Stimulated activated CD4-positive, alpha-beta T cell treated with anti-CD3 and anti-CD28 coated beads, Interleukin-12 subunit alpha, Interleukin-12 subunit beta, amount 100 ng/mL, for 4 hours (primary cell): ENCODE data around the gene DYSF.
"Not testable (repeated sequence)": the region's sequence is repeated elsewhere in the genome, so short reads cannot be mapped to it uniquely, and the experiment has no call there.

Source experiments
- DNase-seq: peaks from one replicate; pipeline ENCODE4 v3.0.0-alpha.2; 2020

Gene DYSF

DNA sequence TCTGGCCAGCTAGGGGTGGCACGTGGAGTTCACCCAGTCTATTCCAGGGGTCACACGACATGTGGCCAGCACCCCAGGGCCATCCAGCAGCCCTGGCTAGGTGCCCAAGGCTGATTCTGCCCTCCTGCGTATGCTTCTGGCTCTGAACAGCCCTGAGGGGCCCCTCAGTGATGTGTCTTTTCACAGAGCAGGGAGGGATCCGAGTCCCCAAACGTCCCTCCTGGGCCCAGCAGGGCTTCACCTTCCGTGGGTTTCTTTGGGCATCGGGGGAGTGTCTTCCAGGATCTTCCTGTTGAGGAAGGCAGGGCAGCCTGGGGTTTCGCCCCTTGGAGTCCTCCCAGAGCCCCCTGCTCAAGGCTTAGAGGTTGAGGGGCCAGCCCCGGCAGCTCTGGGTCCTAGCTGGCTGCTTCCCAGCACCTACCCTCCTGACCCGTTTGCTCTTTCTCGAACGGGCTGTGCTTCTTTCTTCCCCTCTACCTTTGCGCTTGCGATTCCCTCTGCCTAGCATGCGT is 165.9 kb downstream of the DYSF start:
- no peak for DNase-seq

DNA sequence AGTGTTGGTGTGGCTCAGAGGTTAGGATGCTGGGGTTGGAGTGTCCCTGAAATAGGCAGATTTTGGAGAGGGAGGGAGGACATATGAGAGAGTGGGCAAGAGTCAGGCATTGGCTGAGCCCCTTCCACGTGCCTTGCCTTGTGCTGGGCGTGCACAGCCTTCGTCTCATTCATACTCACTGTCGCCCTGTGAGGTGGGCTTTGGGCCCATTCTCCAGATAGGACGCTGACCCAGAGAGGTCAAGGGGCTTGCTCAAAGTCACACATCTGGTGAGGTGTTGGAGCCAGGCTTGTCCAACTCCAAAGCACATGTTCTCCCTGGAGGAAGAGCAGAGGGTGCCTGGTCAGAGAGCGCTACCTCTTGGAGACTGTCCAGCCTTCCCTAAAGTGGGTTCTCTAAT is 166.8 kb downstream of the DYSF start:
- no peak for DNase-seq

- no peak for DNase-seq
Measured at GRCh38 chr2:71620851-71621251, 167.5 kb downstream of the DYSF start.

DNA sequence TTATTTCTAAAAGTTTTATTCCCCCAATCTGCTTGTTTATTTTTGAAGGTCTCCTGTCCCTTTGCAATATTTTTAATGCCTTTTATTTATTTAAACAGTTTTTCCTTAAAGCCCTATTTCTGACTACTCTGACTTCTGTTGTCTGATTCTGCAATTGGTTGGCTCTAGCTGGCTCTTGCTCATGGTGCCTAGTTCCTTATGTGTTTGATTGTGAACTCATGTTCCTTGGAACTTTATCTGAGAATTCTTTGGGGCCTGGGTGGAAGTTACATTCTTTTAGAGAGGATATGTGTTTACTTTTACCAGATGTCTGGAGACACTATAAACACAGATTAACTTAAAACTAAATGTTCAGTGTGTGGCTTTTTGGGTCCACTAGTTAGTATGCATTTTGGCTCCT is 175.9 kb downstream of the DYSF start:
- DNase-seq: no peak

GRCh38 chr2:71629771-71630453 is 176.6 kb downstream of the DYSF start:
- DNase-seq: no peak

DNA sequence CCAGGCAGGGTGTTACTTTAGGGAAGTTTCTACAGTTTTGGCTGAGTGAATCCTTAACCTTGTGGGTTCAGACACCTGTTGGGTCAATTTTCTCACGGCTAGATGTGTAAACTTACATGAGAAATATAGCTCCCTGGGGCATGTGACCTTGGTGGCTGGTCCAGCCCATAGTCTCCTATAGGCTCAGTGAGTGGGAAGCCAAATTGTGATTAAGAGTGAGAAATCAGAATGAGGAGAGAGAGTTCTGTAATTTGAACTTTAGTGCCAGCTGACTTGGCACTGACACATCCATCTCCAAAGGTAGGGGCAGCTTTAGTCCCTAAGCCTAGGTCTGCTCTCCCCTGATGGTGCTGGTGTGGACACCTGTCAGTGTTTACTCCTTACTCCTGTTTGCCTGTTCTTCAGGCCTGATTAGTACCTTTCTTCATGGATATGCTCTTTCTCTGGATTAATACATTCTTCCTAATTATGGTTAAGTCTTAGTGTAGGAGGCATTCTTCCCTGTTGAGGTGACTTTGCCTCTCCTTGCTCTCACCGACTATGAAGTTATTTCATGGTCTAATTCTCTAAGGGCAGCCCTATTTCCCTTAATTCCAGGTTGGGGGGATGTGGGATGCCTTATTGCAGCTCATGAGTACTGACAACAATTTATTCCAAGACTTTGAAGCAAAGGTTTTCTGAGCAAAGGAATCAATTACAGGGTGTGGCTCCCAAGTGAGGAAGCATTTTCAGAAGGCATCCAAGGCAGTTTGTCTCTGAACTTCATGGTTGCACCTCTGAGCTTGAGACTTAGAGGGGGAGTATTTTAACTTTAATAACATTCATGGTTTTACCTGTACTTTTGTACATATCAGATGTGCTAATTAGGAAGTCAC is 177.3 kb downstream of the DYSF start:
- no peak for DNase-seq

DNA sequence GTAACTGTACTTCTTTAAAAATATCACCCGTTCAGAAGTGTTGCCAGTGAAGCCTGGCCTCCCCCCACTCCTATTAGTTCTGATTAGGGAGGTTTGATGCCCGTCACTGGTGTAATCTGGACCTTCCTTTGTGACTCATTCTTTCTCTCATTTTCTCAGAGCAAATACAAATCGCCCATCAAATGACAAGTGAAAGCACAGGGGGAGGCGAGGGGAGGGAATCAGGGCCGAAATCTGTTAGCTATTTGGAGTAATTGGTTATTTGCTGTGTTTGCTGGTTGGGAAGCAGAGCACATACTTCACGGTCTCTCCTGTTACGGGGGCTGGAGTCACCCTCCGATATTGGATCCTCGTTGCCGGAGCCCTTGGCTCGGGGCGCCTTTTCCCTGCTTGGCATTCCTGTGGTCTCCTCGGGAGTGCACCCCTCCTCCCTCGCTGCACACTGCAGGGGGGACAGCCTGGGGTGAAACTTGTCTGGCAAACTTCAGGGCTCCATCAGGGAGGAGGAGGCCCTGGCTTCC is 178.1 kb downstream of the DYSF start:
- no peak for DNase-seq

GRCh38 chr2:71633086-71633485 is 179.7 kb downstream of the DYSF start:
- no peak for DNase-seq

DNA sequence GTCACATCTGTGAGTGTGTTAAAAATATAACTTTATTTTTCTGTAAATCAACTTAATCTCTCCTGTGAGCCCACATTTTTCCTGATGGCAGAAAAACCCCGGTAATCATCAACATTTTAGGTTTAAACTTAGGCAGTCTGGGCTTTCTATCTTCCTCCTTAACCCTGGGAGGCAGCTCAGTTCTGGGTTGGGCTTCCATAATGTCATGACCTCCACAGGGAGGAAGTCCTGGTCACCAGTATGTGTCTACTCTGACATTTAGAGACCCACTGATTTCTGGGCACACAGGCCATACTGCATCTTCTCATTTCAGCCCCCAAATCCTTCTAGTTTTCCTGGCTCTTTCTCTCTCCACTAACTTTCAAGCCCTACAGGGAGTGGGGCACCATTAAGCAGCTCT is 181.2 kb downstream of the DYSF start:
- no peak for DNase-seq

DNA sequence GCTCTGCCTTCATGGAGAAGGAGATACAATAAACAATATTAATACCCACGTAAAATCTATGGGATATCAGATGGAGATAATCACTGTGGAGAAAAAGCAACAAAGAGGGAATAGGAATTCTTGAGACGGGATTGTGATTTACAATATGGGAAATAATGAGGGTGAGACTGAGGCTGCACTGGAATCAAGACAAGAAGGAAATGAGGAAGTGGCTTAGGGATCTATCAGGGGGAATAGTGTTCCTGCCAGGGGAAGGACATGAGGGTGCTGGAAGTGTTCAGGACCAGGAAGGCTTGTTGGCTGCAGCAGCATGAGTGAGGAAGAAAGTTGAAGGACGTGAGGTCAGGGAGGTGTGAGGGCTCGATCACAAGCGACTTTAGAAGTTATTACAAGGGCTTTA is 182.4 kb downstream of the DYSF start:
- no peak for DNase-seq

- DNase-seq: no peak
Measured at GRCh38 chr2:71637168-71637567, 183.8 kb downstream of the DYSF start.

DNA sequence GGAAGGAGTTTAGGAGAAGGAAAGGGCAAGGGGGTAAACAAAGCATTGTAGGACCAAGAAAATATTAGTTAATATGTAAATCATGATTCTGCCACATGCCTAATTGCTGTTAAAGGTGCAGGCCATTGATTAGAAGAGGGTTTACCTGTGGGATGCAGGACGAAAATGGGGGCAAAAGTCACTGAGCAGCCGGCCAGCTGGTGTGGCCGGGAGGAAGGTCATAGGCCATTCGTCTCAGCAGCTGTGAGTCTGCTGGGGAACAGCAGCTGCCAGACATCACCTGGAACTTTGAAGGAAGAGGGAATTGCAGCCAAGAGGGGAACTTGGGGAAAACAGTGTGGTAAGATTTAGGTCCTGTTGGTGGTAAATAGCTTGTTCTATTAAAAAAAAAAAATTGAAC is 184.4 kb downstream of the DYSF start:
- no peak for DNase-seq

- no peak for DNase-seq
Measured at GRCh38 chr2:71639735-71640134, 186.4 kb downstream of the DYSF start.

GRCh38 chr2:71640489-71640888 is 187.1 kb downstream of the DYSF start:
- DNase-seq: no peak

- DNase-seq: no peak
Measured at GRCh38 chr2:71643674-71644357, 190.5 kb downstream of the DYSF start.

- no peak for DNase-seq
Measured at GRCh38 chr2:71646028-71646427, 192.7 kb downstream of the DYSF start.

GRCh38 chr2:71647356-71647755 is 194.0 kb downstream of the DYSF start:
- DNase-seq: no peak

DNA sequence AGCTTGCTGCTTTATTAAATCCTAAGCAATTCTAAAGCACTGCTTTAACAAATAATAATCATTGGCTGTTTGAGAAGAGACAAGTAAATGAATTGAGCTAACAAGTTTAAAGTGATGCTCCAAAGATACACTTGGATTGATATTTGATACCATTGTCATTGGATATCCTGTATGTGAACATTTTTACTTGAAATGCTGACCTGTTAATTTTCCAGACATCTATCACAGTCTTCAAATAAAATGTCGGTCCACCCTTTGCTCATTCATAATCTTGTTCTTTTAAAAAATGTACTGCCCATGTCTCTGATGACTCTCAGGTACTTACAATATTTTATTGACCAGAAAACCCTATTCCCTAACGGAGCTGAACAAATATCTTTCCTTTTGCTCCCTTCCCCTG is 202.1 kb downstream of the DYSF start:
- no peak for DNase-seq

GRCh38 chr2:71658256-71658655 is 204.9 kb downstream of the DYSF start:
- DNase-seq: not testable (repeated sequence)

- no peak for DNase-seq
Measured at GRCh38 chr2:71658771-71659170, 205.4 kb downstream of the DYSF start.

GRCh38 chr2:71659868-71660518 is 206.6 kb downstream of the DYSF start:
- DNase-seq: no peak

- no peak for DNase-seq
Measured at GRCh38 chr2:71661782-71662181, 208.4 kb downstream of the DYSF start.
